HEK293 (cell line): ENCODE data around the gene PRR36.

Experiments
- CTCF ChIP-seq: fragments of 450-650 bp; formaldehyde crosslinking; IDR thresholded peaks from 2 replicates; pipeline ENCODE4 v1.5.1; 2016; ENCODE audit warnings: missing biosample characterization, missing genetic modification characterization
- GFI1B ChIP-seq: fragments of 450-650 bp; formaldehyde crosslinking; IDR thresholded peaks from 2 replicates; pipeline ENCODE4 v1.5.1; 2016; ENCODE audit warnings: missing biosample characterization, missing genetic modification characterization
- MEIS1 ChIP-seq: sonication (generic); formaldehyde crosslinking; IDR thresholded peaks from 2 replicates; pipeline ENCODE4 v1.8.1; 2022; ENCODE audit warnings: missing genetic modification reagents, mild to moderate bottlenecking, borderline replicate concordance
- ZBTB17 ChIP-seq: fragments of 450-650 bp; formaldehyde crosslinking; IDR thresholded peaks from 2 replicates; pipeline ENCODE4 v1.5.1; 2016; ENCODE audit warnings: missing biosample characterization, missing genetic modification characterization
- ZFP41 ChIP-seq: fragments of 450-650 bp; formaldehyde crosslinking; IDR thresholded peaks from 2 replicates; pipeline ENCODE4 v1.5.1; 2016; ENCODE audit warnings: missing biosample characterization, missing genetic modification characterization, borderline replicate concordance
- ZNF174 ChIP-seq: fragments of 450-650 bp; formaldehyde crosslinking; IDR thresholded peaks from 2 replicates; pipeline ENCODE4 v1.5.0; 2017; ENCODE audit warnings: missing biosample characterization, mild to moderate bottlenecking, missing genetic modification characterization
- ZNF239 ChIP-seq: fragments of 450-650 bp; formaldehyde crosslinking; IDR thresholded peaks from 2 replicates; pipeline ENCODE4 v1.5.1; 2016; ENCODE audit warnings: missing biosample characterization, missing genetic modification characterization
- ZNF266 ChIP-seq: fragments of 450-650 bp; formaldehyde crosslinking; IDR thresholded peaks from 2 replicates; pipeline ENCODE4 v1.5.1; 2016; ENCODE audit warnings: missing biosample characterization, missing genetic modification characterization, low read depth
- ZNF404 ChIP-seq: fragments of 450-650 bp; formaldehyde crosslinking; IDR thresholded peaks from 2 replicates; pipeline ENCODE4 v1.5.1; 2017; ENCODE audit warnings: missing biosample characterization, missing genetic modification characterization
- ZNF423 ChIP-seq: fragments of 450-650 bp; formaldehyde crosslinking; IDR thresholded peaks from 2 replicates; pipeline ENCODE4 v1.5.1; 2016; ENCODE audit warnings: missing biosample characterization, missing genetic modification characterization
- ZNF510 ChIP-seq: fragments of 450-650 bp; formaldehyde crosslinking; IDR thresholded peaks from 2 replicates; pipeline ENCODE4 v1.5.1; 2018; ENCODE audit warnings: mild to moderate bottlenecking, missing genetic modification characterization, missing biosample characterization; ENCODE audit not compliant: insufficient replicate concordance
- ZNF596 ChIP-seq: fragments of 450-650 bp; IDR thresholded peaks from 2 replicates; pipeline ENCODE4 v1.5.0; 2018; ENCODE audit warnings: missing biosample characterization, mild to moderate bottlenecking, missing genetic modification characterization, moderate library complexity
- ZNF639 ChIP-seq: fragments of 450-650 bp; formaldehyde crosslinking; IDR thresholded peaks from 2 replicates; pipeline ENCODE4 v1.5.1; 2016; ENCODE audit warnings: missing biosample characterization, missing genetic modification characterization

- no peak for TF ChIP-seq ZNF639 (tag by site-specific recombination)
- no peak for TF ChIP-seq ZNF596 (tag by site-specific recombination)
- TF ChIP-seq ZNF404 = no peak
- TF ChIP-seq CTCF = no peak
- no peak for TF ChIP-seq ZNF174
- no peak for TF ChIP-seq ZNF239
- no peak for TF ChIP-seq ZNF266
- no peak for TF ChIP-seq ZBTB17 (tag by site-specific recombination)
- TF ChIP-seq GFI1B (tag by site-specific recombination) = no peak
- TF ChIP-seq ZNF423 (tag by site-specific recombination) = no peak
- no peak for TF ChIP-seq ZNF510 (tag by site-specific recombination)
- TF ChIP-seq MEIS1 = no peak
- TF ChIP-seq ZFP41 (tag by site-specific recombination) = no peak
These were observed 41.4 kb downstream of the PRR36 start for GRCh38 chr19:7832781-7833180.
